IMR-90 (cell line): Measurements from ENCODE around the gene MMAA. TPM values are rescaled to one million over a fixed set of nuclear protein-coding genes. Genes with fewer than 3 reads are reported as not detected.
A peak's percentile ranks its signal among the peaks of the same experiment; 100 is the strongest.

Experiments used
- ATAC-seq: fragments of 200-7000 bp; cut with Tn5 transposase; 2 replicates; pipeline ENCODE4 v1.9.1; 2020; ENCODE audit warnings: low read depth, mild to moderate bottlenecking, moderate library complexity
- BruUV-seq: library from RNA; stranded (reverse); fragments of 400-500 nt; replicated peaks from 2 replicates; lab custom pipeline; 2021; lab: Mats Ljungman, UMichigan
- CTCF ChIA-PET: fragments of 300-600 bp; formaldehyde crosslinking; extraction: SDS; loops from one replicate; lab custom pipeline; 2021; ENCODE audit warnings: antibody characterized with exemption; lab: Yijun Ruan, JAX
- POLR2A ChIA-PET: fragments of 300-600 bp; sonication (Branson Sonifier 250); formaldehyde crosslinking; loops from one replicate; lab custom pipeline; 2022; ENCODE audit warnings: antibody characterized with exemption; ENCODE audit not compliant: unreplicated experiment; lab: Charles Lee
- DNase-seq: peaks from one replicate; pipeline ENCODE4 v3.0.0; 2013
- H2AFZ ChIP-seq: replicated peaks from 2 replicates; pipeline ENCODE3; 2013; ENCODE audit warnings: low read length, mild to moderate bottlenecking; ENCODE audit not compliant: poor library complexity
- H2AK5ac ChIP-seq: 2 replicates; pipeline ENCODE4 v1.6.1; 2013; ENCODE audit warnings: low read depth, low read length, inconsistent platforms
- H2AK9ac ChIP-seq: replicated peaks from 2 replicates; pipeline ENCODE3; 2013; ENCODE audit warnings: mild to moderate bottlenecking, low read depth, low read length, moderate library complexity; ENCODE audit not compliant: poor library complexity
- H2BK120ac ChIP-seq: 2 replicates; pipeline ENCODE4 v1.6.1; 2013; ENCODE audit warnings: low read depth, low read length, inconsistent platforms
- H2BK15ac ChIP-seq: 3 replicates; pipeline ENCODE4 v1.6.1; 2013; ENCODE audit warnings: low read depth, low read length, inconsistent platforms
- H2BK20ac ChIP-seq: 2 replicates; pipeline ENCODE4 v1.6.1; 2013; ENCODE audit warnings: low read depth, mild to moderate bottlenecking, inconsistent platforms, low read length, moderate library complexity
- H2BK5ac ChIP-seq: 2 replicates; pipeline ENCODE4 v1.6.1; 2013; ENCODE audit warnings: mild to moderate bottlenecking, low read depth, low read length, inconsistent platforms; ENCODE audit not compliant: poor library complexity, severe bottlenecking
- H3K14ac ChIP-seq: replicated peaks from 2 replicates; pipeline ENCODE4 v1.6.1; 2013; ENCODE audit warnings: low read depth, low read length, inconsistent platforms
- H3K18ac ChIP-seq: 2 replicates; pipeline ENCODE4 v1.6.1; 2013; ENCODE audit warnings: low read depth, low read length, control low read depth
- H3K23ac ChIP-seq: 2 replicates; pipeline ENCODE4 v1.6.1; 2013; ENCODE audit warnings: low read depth, low read length, inconsistent platforms
- H3K27ac ChIP-seq: 2 replicates; pipeline ENCODE4 v1.5.1; 2013; ENCODE audit warnings: mild to moderate bottlenecking, control low read depth, low read length; ENCODE audit not compliant: insufficient read depth
- H3K27me3 ChIP-seq: 2 replicates; pipeline ENCODE4 v1.6.1; 2013; ENCODE audit warnings: low read length; ENCODE audit not compliant: control insufficient read depth, insufficient read depth
- H3K36me3 ChIP-seq: 2 replicates; pipeline ENCODE4 v1.6.1; 2013; ENCODE audit warnings: low read length, mixed read lengths; ENCODE audit not compliant: control insufficient read depth, insufficient read depth
- H3K4ac ChIP-seq: 2 replicates; pipeline ENCODE4 v1.6.1; 2013; ENCODE audit warnings: low read depth, low read length, inconsistent platforms
- H3K4me1 ChIP-seq: 2 replicates; pipeline ENCODE4 v1.6.1; 2013; ENCODE audit warnings: low read length, mixed read lengths; ENCODE audit not compliant: control insufficient read depth, insufficient read depth
- H3K4me2 ChIP-seq: 2 replicates; pipeline ENCODE4 v1.6.1; 2013; ENCODE audit warnings: low read depth, mild to moderate bottlenecking, control low read depth, low read length, moderate library complexity
- H3K4me3 ChIP-seq: 2 replicates; pipeline ENCODE4 v1.5.1; 2013; ENCODE audit warnings: low read depth, mild to moderate bottlenecking, control low read depth, low read length, moderate library complexity; ENCODE audit not compliant: insufficient read depth
- H3K56ac ChIP-seq: 2 replicates; pipeline ENCODE4 v1.6.1; 2013; ENCODE audit warnings: low read length, inconsistent platforms; ENCODE audit not compliant: insufficient read depth; ENCODE audit errors: extremely low read depth
- H3K79me1 ChIP-seq, 2 experiments: 2 replicates each; pipeline ENCODE4 v1.6.1; 2013; ENCODE audit warnings: low read length in 2 of 2, inconsistent platforms in 1 of 2, low read depth in 1 of 2
- H3K9ac ChIP-seq: 2 replicates; pipeline ENCODE4 v1.6.1; 2013; ENCODE audit warnings: low read depth, low read length, control low read depth
- H3K9me1 ChIP-seq: 2 replicates; pipeline ENCODE4 v1.6.1; 2013; ENCODE audit warnings: low read length, inconsistent platforms; ENCODE audit not compliant: insufficient read depth
- H3K9me3 ChIP-seq: 2 replicates; pipeline ENCODE4 v1.6.1; 2013; ENCODE audit warnings: low read length; ENCODE audit not compliant: control insufficient read depth, insufficient read depth
- H4K20me1 ChIP-seq: 2 replicates; pipeline ENCODE4 v1.6.1; 2013; ENCODE audit warnings: low read length, inconsistent platforms; ENCODE audit not compliant: insufficient read depth
- H4K5ac ChIP-seq: 2 replicates; pipeline ENCODE4 v1.6.1; 2013; ENCODE audit warnings: mild to moderate bottlenecking, low read depth, low read length, control low read depth
- H4K8ac ChIP-seq, 2 experiments: 2 replicates each; pipeline ENCODE4 v1.6.1; 2013; ENCODE audit warnings: low read depth in 2 of 2, low read length in 2 of 2, control low read depth in 1 of 2, inconsistent platforms in 1 of 2
- H4K91ac ChIP-seq: 2 replicates; pipeline ENCODE4 v1.6.1; 2013; ENCODE audit warnings: low read depth, low read length, inconsistent platforms; ENCODE audit not compliant: insufficient read depth
- BHLHE40 ChIP-seq: fragments of 150-350 bp; IDR thresholded peaks from 2 replicates; pipeline ENCODE4 v1.6.1; 2016; ENCODE audit warnings: mild to moderate bottlenecking, low read depth, low read length
- CHD1 ChIP-seq: IDR thresholded peaks from 2 replicates; pipeline ENCODE4 v1.6.1; 2012; ENCODE audit warnings: low read depth, low read length, improper control_type of control experiment
- FOS ChIP-seq: fragments of 150-350 bp; IDR thresholded peaks from 2 replicates; pipeline ENCODE4 v1.6.1; 2016; ENCODE audit warnings: low read depth, low read length
- MAFK ChIP-seq: IDR thresholded peaks from 2 replicates; pipeline ENCODE4 v1.6.1; 2012; ENCODE audit warnings: low read depth, low read length, improper control_type of control experiment
- MAZ ChIP-seq: IDR thresholded peaks from 2 replicates; pipeline ENCODE4 v1.6.1; 2012; ENCODE audit warnings: low read depth, mild to moderate bottlenecking, low read length, improper control_type of control experiment, moderate library complexity, borderline replicate concordance
- MXI1 ChIP-seq: IDR thresholded peaks from 2 replicates; pipeline ENCODE4 v1.6.1; 2012; ENCODE audit warnings: low read depth, mild to moderate bottlenecking, low read length, moderate library complexity, borderline replicate concordance
- NFE2L2 ChIP-seq: fragments of 150-350 bp; IDR thresholded peaks from 2 replicates; pipeline ENCODE4 v1.6.1; 2016; ENCODE audit warnings: low read depth, mild to moderate bottlenecking, low read length
- RAD21 ChIP-seq: IDR thresholded peaks from 2 replicates; pipeline ENCODE4 v1.6.1; 2012; ENCODE audit warnings: low read length, improper control_type of control experiment
- RCOR1 ChIP-seq: IDR thresholded peaks from 2 replicates; pipeline ENCODE4 v1.6.1; 2012; ENCODE audit warnings: mild to moderate bottlenecking, low read length, improper control_type of control experiment; ENCODE audit not compliant: insufficient replicate concordance
- RFX5 ChIP-seq: IDR thresholded peaks from 2 replicates; pipeline ENCODE4 v1.8.0; 2012; ENCODE audit warnings: low read depth, mild to moderate bottlenecking, low read length, moderate library complexity
- SMC3 ChIP-seq: fragments of 150-350 bp; IDR thresholded peaks from 2 replicates; pipeline ENCODE4 v1.6.1; 2016; ENCODE audit warnings: low read depth, mild to moderate bottlenecking, antibody characterized with exemption, low read length, moderate library complexity
- WGBS, 2 experiments: methylation state at CpG; one replicate each; pipeline versions ENCODE4 v1.1.5 to v1.1.7; 2013; ENCODE audit warnings: missing lambda C conversion rate in 2 of 2; ENCODE audit not compliant: insufficient read length in 1 of 2; ENCODE audit errors: extremely low coverage in 2 of 2; 5-methylcytosine and 5-hydroxymethylcytosine counted together
- dilution Hi-C: fragments of 300-500 bp; cut with HindIII; formaldehyde crosslinking; loops from one replicate; pipeline ENCODE4 v1.14.3; 2018; ENCODE audit warnings: low sequenced_read_pairs; ENCODE audit not compliant: unreplicated experiment
- in situ Hi-C: fragments of 300-500 bp; cut with MboI; formaldehyde crosslinking; loops from 3 replicates; pipeline ENCODE4 v1.14.3; 2019; ENCODE audit warnings: low sequenced_read_pairs, inconsistent platforms, mixed read lengths
- intact Hi-C: fragments of 100-400 bp; cut with micrococcal nuclease; formaldehyde crosslinking; loops from 2 replicates; pipeline ENCODE4 v1.10.0; 2022
- polyA plus RNA-seq, 3 experiments: library from polyadenylated mRNA; depleted of rRNA; stranded (reverse); fragments of >200 nt; gene quantifications; 2 replicates each; pipeline ENCODE4 v1.2.3, GENCODE V29; 2012; ENCODE audit warnings: low replicate concordance in 1 of 3
- total RNA-seq: library from RNA; depleted of rRNA; stranded (reverse); fragments of >200 nt; gene quantifications from 2 replicates; pipeline ENCODE4 v1.2.3, GENCODE V29; 2012
- TF ChIP-seq, protein P1 (sequence below): conservative IDR thresholded peaks from 2 replicates; pipeline ENCODE4 v1.5.1; 2012; ENCODE audit warnings: mild to moderate bottlenecking, low read depth, low read length, improper control_type of control experiment
- TF ChIP-seq, protein P2 (sequence below): fragments of 150-350 bp; IDR thresholded peaks from 2 replicates; pipeline ENCODE4 v1.6.1; 2016; ENCODE audit warnings: low read depth, mild to moderate bottlenecking, low read length, moderate library complexity, borderline replicate concordance

MMAA gene
- total and polyA plus RNA-seq, 2 of the 4 experiments (the other 2 are of a cell fraction), result 4.4 to 5.2 TPM

- Histone ChIP-seq H2AFZ (no peak overlapping the region), H3K18ac (peak overlapping the region; percentile 3; the same call in 1 of the 2 replicates), H2BK15ac (no peak overlapping the region), H3K4me3 (no peak overlapping the region), H2AK9ac (no peak overlapping the region), H2BK20ac (no peak overlapping the region), H2BK5ac (no peak overlapping the region), H3K23ac (no peak overlapping the region), H3K36me3 (no peaks in the 10 kb centered on the region), H4K20me1 (no peaks in the 10 kb centered on the region), H4K91ac (no peak overlapping the region), H2AK5ac (no peak overlapping the region), H3K79me1 (peaks cover 6 to 8% of the 10 kb centered on the region in 2 experiments; a peak in 1 of 4 replicates), H3K56ac (no peak overlapping the region), H3K14ac (no peak overlapping the region), H3K4me2 (no peak overlapping the region), H2BK120ac (no peak overlapping the region), H3K9ac (no peak overlapping the region), H3K9me3 (no peaks in the 10 kb centered on the region), H3K4me1 (peaks cover 4% of the 10 kb centered on the region; the same call in 1 of the 2 replicates), H3K4ac (no peak overlapping the region), H3K27ac (no peak overlapping the region), H3K9me1 (no peaks in the 10 kb centered on the region), H4K5ac (no peak overlapping the region), H3K27me3 (no peaks in the 10 kb centered on the region), H4K8ac (no peak overlapping the region)
- CTCF ChIA-PET, result interaction anchor here (0.6 to 1.0 kb wide), 3 partner anchors 17 to 1307 kb away, joined by 3 to 5 read pairs (median 3); no protein-coding TSS in a partner anchor
- POLR2A ChIA-PET, result no interaction called here
- DNase-seq (peak; percentile 32), ATAC-seq (no peak)
- no CpG with 5 or more reads among the region's 2 CpGs for WGBS, 2 experiments
- TF ChIP-seq, protein P1, sequence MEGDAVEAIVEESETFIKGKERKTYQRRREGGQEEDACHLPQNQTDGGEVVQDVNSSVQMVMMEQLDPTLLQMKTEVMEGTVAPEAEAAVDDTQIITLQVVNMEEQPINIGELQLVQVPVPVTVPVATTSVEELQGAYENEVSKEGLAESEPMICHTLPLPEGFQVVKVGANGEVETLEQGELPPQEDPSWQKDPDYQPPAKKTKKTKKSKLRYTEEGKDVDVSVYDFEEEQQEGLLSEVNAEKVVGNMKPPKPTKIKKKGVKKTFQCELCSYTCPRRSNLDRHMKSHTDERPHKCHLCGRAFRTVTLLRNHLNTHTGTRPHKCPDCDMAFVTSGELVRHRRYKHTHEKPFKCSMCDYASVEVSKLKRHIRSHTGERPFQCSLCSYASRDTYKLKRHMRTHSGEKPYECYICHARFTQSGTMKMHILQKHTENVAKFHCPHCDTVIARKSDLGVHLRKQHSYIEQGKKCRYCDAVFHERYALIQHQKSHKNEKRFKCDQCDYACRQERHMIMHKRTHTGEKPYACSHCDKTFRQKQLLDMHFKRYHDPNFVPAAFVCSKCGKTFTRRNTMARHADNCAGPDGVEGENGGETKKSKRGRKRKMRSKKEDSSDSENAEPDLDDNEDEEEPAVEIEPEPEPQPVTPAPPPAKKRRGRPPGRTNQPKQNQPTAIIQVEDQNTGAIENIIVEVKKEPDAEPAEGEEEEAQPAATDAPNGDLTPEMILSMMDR, result no peak
- TF ChIP-seq MXI1 (no peak), RCOR1 (no peak), BHLHE40 (no peak), MAZ (no peak), NFE2L2 (no peak), FOS (no peak), RFX5 (no peak), CHD1 (no peak), MAFK (no peak), SMC3 (no peak), RAD21 (no peak)
- TF ChIP-seq, protein P2, sequence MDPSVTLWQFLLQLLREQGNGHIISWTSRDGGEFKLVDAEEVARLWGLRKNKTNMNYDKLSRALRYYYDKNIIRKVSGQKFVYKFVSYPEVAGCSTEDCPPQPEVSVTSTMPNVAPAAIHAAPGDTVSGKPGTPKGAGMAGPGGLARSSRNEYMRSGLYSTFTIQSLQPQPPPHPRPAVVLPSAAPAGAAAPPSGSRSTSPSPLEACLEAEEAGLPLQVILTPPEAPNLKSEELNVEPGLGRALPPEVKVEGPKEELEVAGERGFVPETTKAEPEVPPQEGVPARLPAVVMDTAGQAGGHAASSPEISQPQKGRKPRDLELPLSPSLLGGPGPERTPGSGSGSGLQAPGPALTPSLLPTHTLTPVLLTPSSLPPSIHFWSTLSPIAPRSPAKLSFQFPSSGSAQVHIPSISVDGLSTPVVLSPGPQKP, result no peak
- intact Hi-C loops (no loop called here), dilution Hi-C loops (no loop called here), in situ Hi-C loops (no loop called here)
- no TSS peak for BruUV-seq
These were observed 7.4 kb downstream of the MMAA start for GRCh38 chr4:145626623-145626982.
